ENCODE data around the gene ASPSCR1. TPM values are rescaled to one million over a fixed set of nuclear protein-coding genes. Genes with fewer than 3 reads are reported as not detected.
"Not testable (repeated sequence)": the region's sequence is repeated elsewhere in the genome, so short reads cannot be mapped to it uniquely, and the experiment has no call there.

Gene ASPSCR1
- total RNA-seq, 1 donor from 2014 or later = 25.6 TPM

DNA sequence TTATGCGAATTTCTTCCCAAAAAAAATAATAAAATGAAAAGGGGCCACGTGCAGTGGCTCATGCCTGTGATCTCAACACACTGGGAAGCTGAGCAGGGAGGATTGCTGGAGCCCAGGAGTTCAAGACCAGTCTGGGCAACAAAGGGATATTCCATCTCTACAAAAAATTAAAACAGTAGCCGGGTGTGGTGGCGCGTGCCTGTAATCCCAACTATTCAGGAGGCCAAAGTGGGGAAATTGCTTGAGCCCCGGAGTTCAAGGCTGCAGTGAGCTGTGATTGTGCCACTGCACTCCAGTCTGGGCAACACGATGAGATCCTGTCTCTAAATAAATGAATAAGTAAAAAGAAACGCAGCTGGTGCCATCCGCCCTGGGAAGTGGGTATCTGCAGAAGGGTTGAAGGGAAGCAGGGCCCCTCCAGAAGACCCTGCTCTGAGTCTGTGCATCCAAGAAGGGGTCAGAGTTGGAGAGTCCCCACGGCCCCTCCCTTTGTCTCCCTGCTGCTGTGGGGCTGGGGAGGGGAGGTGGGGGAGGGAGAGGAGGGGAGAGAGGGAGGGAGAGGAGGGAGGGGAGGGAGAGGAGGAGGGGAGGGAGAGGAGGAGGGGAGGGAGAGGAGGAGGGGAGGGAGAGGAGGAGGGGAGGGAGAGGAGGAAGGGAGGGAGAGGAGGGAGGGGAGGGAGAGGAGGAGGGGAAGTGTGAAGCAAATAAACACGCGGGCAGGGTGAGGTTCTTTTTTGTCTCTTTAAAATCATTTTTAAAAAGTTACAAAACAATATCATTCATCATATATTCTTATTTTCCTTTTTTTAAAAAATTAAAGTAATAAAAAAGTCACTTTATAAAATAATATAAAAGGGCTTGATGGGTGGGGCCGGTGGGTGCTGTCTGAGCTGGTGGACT, 25.4 kb upstream of the ASPSCR1 start:
- H3K27me3 Mint-ChIP-seq (ENCODE audit: unreplicated experiment) = peaks cover 3% of the 10 kb centered on the region
- no peaks in the 10 kb centered on the region for H3K9me3 Mint-ChIP-seq (ENCODE audit: unreplicated experiment)
- no peak overlapping the region for H3K27ac Mint-ChIP-seq (ENCODE audit: unreplicated experiment)
- no peak overlapping the region for H3K4me3 Mint-ChIP-seq (ENCODE audit: unreplicated experiment)
- DNase-seq (ENCODE audit: low spot score) = no peak
- TF ChIP-seq, protein P1, sequence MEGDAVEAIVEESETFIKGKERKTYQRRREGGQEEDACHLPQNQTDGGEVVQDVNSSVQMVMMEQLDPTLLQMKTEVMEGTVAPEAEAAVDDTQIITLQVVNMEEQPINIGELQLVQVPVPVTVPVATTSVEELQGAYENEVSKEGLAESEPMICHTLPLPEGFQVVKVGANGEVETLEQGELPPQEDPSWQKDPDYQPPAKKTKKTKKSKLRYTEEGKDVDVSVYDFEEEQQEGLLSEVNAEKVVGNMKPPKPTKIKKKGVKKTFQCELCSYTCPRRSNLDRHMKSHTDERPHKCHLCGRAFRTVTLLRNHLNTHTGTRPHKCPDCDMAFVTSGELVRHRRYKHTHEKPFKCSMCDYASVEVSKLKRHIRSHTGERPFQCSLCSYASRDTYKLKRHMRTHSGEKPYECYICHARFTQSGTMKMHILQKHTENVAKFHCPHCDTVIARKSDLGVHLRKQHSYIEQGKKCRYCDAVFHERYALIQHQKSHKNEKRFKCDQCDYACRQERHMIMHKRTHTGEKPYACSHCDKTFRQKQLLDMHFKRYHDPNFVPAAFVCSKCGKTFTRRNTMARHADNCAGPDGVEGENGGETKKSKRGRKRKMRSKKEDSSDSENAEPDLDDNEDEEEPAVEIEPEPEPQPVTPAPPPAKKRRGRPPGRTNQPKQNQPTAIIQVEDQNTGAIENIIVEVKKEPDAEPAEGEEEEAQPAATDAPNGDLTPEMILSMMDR (IDR thresholded peaks at IDR 0.05; ENCODE audit: unreplicated experiment) = no peak
- no peaks in the 10 kb centered on the region for H3K4me1 Mint-ChIP-seq (ENCODE audit: unreplicated experiment)
- no peaks in the 10 kb centered on the region for H3K36me3 Mint-ChIP-seq (ENCODE audit: low read depth, unreplicated experiment)

DNA sequence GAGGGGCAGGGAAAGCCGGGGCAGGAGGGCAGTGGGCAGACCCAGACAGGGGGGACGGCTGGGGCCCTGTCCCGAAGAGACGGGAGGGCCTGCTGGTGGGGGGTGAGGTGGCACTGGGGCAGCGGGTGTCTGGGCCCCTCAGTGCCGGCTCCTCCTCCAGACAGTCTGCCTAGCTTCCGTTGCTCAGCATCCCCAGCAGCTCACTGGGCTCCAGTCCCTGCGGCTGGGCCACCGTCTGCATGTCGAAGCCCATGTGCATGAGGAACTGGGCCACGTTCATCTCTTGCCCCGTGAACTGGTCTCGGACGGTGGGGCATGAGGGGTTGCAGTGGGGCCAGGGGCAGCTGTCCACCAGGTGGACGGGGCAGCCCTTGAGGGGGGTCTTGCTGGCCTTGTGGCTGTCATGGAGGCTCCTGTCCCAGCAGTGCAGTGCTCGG, 24.6 kb upstream of the ASPSCR1 start:
- DNase-seq (ENCODE audit: low spot score) = no peak
- H3K4me3 Mint-ChIP-seq (ENCODE audit: unreplicated experiment) = no peak overlapping the region
- peaks cover 8% of the 10 kb centered on the region for H3K27me3 Mint-ChIP-seq (ENCODE audit: unreplicated experiment)
- TF ChIP-seq, protein P1 (IDR thresholded peaks at IDR 0.05; ENCODE audit: unreplicated experiment) = no peak
- H3K9me3 Mint-ChIP-seq (ENCODE audit: unreplicated experiment) = no peaks in the 10 kb centered on the region
- H3K4me1 Mint-ChIP-seq (ENCODE audit: unreplicated experiment) = no peaks in the 10 kb centered on the region
- H3K27ac Mint-ChIP-seq (ENCODE audit: unreplicated experiment) = no peak overlapping the region
- H3K36me3 Mint-ChIP-seq (ENCODE audit: low read depth, unreplicated experiment) = peaks cover 4% of the 10 kb centered on the region

GRCh38 chr17:81953443-81953842, 24.0 kb upstream of the ASPSCR1 start:
- H3K4me3 Mint-ChIP-seq (ENCODE audit: unreplicated experiment); H3K9me3 Mint-ChIP-seq (ENCODE audit: unreplicated experiment); H3K36me3 Mint-ChIP-seq (ENCODE audit: low read depth, unreplicated experiment); H3K4me1 Mint-ChIP-seq (ENCODE audit: unreplicated experiment); DNase-seq (ENCODE audit: low spot score); H3K27ac Mint-ChIP-seq (ENCODE audit: unreplicated experiment): not testable (repeated sequence)
- peaks cover 15% of the 10 kb centered on the region for H3K27me3 Mint-ChIP-seq (ENCODE audit: unreplicated experiment)

DNA sequence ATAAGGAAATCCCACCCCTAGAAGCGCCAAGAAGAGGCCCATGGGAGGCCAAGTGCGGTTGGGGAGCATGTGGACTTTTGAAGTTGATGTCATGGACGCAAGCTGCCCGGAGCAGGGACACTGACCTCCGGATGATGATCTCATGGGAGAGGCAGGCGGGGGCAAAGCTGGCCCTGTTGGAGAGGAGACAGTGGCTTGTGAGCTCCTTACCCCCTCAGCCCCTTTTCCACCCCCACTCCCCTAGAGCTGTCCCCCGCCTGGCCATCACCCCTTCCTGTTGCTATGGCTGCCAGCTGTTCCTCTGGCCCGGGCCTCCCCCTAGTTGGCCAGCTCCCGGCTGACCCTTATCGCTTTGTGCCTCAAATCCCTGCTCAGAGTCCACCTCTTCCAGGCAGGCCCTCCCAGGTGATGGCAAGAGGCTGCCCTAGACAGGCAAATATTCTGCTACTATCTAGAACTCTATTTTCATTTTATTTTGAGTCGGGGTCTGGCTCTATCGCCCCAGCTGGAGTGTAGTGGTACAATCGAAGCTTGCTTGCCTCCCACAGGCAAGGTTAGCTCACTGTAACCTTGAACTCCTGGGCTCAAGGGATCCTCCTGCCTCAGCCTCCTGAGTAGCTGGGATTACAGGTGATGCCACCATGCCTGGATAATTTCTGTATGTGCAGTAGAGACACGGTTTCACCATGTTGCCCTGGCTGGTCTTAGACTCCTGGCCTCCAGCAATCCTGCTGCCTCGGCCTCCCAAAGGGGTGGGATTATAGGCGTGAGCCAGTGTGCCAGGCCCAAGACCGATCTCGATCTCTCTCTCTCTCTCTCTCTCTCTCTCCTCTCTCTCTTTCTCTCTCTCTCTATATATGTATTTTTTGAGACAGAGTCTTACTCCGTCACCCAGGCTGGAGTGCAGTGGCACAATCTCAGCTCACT, 23.0 kb upstream of the ASPSCR1 start:
- TF ChIP-seq, protein P1 (IDR thresholded peaks at IDR 0.05; ENCODE audit: unreplicated experiment) = no peak
- H3K27ac Mint-ChIP-seq (ENCODE audit: unreplicated experiment) = no peak overlapping the region
- no peak for DNase-seq (ENCODE audit: low spot score)
- no peak overlapping the region for H3K4me3 Mint-ChIP-seq (ENCODE audit: unreplicated experiment)
- peaks cover 8% of the 10 kb centered on the region for H3K36me3 Mint-ChIP-seq (ENCODE audit: low read depth, unreplicated experiment)
- peaks cover 22% of the 10 kb centered on the region for H3K27me3 Mint-ChIP-seq (ENCODE audit: unreplicated experiment)
- H3K4me1 Mint-ChIP-seq (ENCODE audit: unreplicated experiment) = peaks cover 4% of the 10 kb centered on the region
- H3K9me3 Mint-ChIP-seq (ENCODE audit: unreplicated experiment) = no peaks in the 10 kb centered on the region

DNA sequence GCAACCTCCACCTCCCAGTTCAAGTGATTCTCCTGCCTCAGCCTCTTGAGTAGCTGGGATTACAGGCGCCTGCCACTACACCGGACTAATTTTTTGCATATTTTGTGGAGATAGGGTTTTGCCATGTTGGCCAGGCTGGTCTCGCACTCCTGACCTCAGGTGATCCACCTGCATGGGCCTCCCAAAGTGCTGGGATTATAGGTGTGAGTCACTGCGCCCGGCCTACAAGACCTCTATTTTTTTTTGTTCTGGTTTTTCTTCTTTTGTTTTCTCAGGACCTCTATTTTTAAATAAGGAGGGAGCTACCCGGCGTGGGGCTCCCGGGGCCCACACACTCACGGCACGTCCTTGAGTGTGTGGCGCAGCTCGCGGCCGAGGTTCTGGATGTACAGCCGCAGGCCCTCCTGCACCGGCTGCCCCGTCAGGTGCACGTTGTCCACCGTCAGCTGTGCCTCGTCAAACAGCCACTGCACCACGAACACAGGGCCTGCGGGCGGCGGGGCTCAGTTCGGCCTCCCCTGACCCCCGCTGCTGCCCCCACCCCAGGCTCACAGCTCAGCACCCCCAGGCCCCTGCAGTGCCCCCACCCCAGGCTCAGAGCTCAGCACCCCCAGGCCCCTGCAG, 22.3 kb upstream of the ASPSCR1 start:
- TF ChIP-seq, protein P1 (IDR thresholded peaks at IDR 0.05; ENCODE audit: unreplicated experiment) = no peak
- H3K4me3 Mint-ChIP-seq (ENCODE audit: unreplicated experiment) = no peak overlapping the region
- DNase-seq (ENCODE audit: low spot score) = no peak
- H3K9me3 Mint-ChIP-seq (ENCODE audit: unreplicated experiment) = no peaks in the 10 kb centered on the region
- peaks cover 22% of the 10 kb centered on the region for H3K27me3 Mint-ChIP-seq (ENCODE audit: unreplicated experiment)
- H3K36me3 Mint-ChIP-seq (ENCODE audit: low read depth, unreplicated experiment) = peaks cover 8% of the 10 kb centered on the region
- H3K27ac Mint-ChIP-seq (ENCODE audit: unreplicated experiment) = no peak overlapping the region
- peaks cover 4% of the 10 kb centered on the region for H3K4me1 Mint-ChIP-seq (ENCODE audit: unreplicated experiment)

Measured in endothelial cell (in vitro differentiated cells).